Neuronal stem cell (in vitro differentiated cells): Measurements from ENCODE around the gene RARG.

Experiments used
- DNase-seq: peaks from one replicate; pipeline ENCODE4 v3.0.0-alpha.2; 2013; ENCODE audit warnings: low spot score
- H2AFZ ChIP-seq: one replicate; pipeline ENCODE4 v1.6.1; 2013; ENCODE audit warnings: mild to moderate bottlenecking, low read length, inconsistent platforms
- H2AK5ac ChIP-seq: 2 replicates; pipeline ENCODE4 v1.6.1; 2013; ENCODE audit warnings: low read depth, mild to moderate bottlenecking, inconsistent platforms, low read length, moderate library complexity, mixed read lengths
- H2BK120ac ChIP-seq: 2 replicates; pipeline ENCODE4 v1.6.1; 2013; ENCODE audit warnings: low read depth, mild to moderate bottlenecking, inconsistent platforms, low read length, moderate library complexity, mixed read lengths
- H2BK12ac ChIP-seq: one replicate; pipeline ENCODE4 v1.6.1; 2013; ENCODE audit warnings: low read length, inconsistent platforms
- H2BK15ac ChIP-seq: 2 replicates; pipeline ENCODE4 v1.6.1; 2013; ENCODE audit warnings: mild to moderate bottlenecking, low read length, inconsistent platforms, mixed read lengths
- H2BK5ac ChIP-seq: one replicate; pipeline ENCODE4 v1.6.1; 2013; ENCODE audit warnings: inconsistent platforms, mild to moderate bottlenecking, low read length, moderate library complexity
- H3K14ac ChIP-seq: one replicate; pipeline ENCODE4 v1.6.1; 2013; ENCODE audit warnings: low read length, inconsistent platforms
- H3K18ac ChIP-seq: 2 replicates; pipeline ENCODE4 v1.6.1; 2013; ENCODE audit warnings: low read length, inconsistent platforms
- H3K23ac ChIP-seq: 2 replicates; pipeline ENCODE4 v1.6.1; 2013; ENCODE audit warnings: low read depth, mild to moderate bottlenecking, mixed read lengths, low read length, inconsistent platforms; ENCODE audit not compliant: poor library complexity
- H3K27ac ChIP-seq: replicated peaks from 3 replicates; pipeline ENCODE4 v1.5.1; 2013; ENCODE audit warnings: low read length, inconsistent platforms
- H3K27me3 ChIP-seq, 3 experiments: 2 replicates each; pipeline ENCODE4 v1.6.1; 2013; ENCODE audit warnings: low read length in 3 of 3, mild to moderate bottlenecking in 2 of 3, inconsistent platforms in 1 of 3, low read depth in 1 of 3, mixed read lengths in 1 of 3, moderate library complexity in 1 of 3; ENCODE audit not compliant: control insufficient read depth in 3 of 3, insufficient read depth in 3 of 3
- H3K36me3 ChIP-seq, 2 donors: replicated peaks in 1 of 2; 2 replicates each; pipeline ENCODE4 v1.6.1; 2013; ENCODE audit warnings: low read length in 2 of 2; ENCODE audit not compliant: control insufficient read depth in 2 of 2, insufficient read depth in 2 of 2
- H3K4ac ChIP-seq: 2 replicates; pipeline ENCODE4 v1.6.1; 2013; ENCODE audit warnings: inconsistent platforms, mild to moderate bottlenecking, low read length, moderate library complexity
- H3K4me1 ChIP-seq, 2 donors: 1 replicate in 1 of 2; 2 replicates in 1 of 2; pipeline ENCODE4 v1.6.1; 2013; ENCODE audit warnings: low read length in 2 of 2, low read depth in 1 of 2; ENCODE audit not compliant: control insufficient read depth in 2 of 2, insufficient read depth in 1 of 2
- H3K4me2 ChIP-seq: one replicate; pipeline ENCODE4 v1.6.1; 2013; ENCODE audit warnings: mild to moderate bottlenecking, low read length, inconsistent platforms; ENCODE audit not compliant: insufficient read depth, poor library complexity, severe bottlenecking
- H3K4me3 ChIP-seq, 2 donors: 2 replicates each; pipeline ENCODE4 v1.5.1; 2013; ENCODE audit warnings: low read length in 2 of 2, mild to moderate bottlenecking in 2 of 2, inconsistent platforms in 1 of 2, moderate library complexity in 1 of 2
- H3K79me1 ChIP-seq: one replicate; pipeline ENCODE4 v1.6.1; 2013; ENCODE audit warnings: low read depth, mild to moderate bottlenecking, inconsistent platforms, low read length, moderate library complexity
- H3K9ac ChIP-seq: one replicate; pipeline ENCODE4 v1.6.1; 2013; ENCODE audit warnings: mild to moderate bottlenecking, low read depth, low read length, inconsistent platforms; ENCODE audit not compliant: poor library complexity
- H3K9me3 ChIP-seq, 2 donors: replicated peaks in 1 of 2; 2 replicates each; pipeline versions ENCODE3 to v1.6.1; 2013; ENCODE audit warnings: low read length in 2 of 2, mild to moderate bottlenecking in 2 of 2, inconsistent platforms in 1 of 2, low read depth in 1 of 2, mixed read lengths in 1 of 2, moderate library complexity in 1 of 2; ENCODE audit not compliant: control insufficient read depth in 2 of 2, insufficient read depth in 1 of 2
- H4K8ac ChIP-seq: one replicate; pipeline ENCODE4 v1.6.1; 2013; ENCODE audit warnings: low read depth, mild to moderate bottlenecking, inconsistent platforms, low read length, moderate library complexity
- H4K91ac ChIP-seq: one replicate; pipeline ENCODE4 v1.6.1; 2013; ENCODE audit warnings: low read length, low read depth, mild to moderate bottlenecking, inconsistent platforms; ENCODE audit not compliant: poor library complexity
- WGBS, 2 donors: extraction: QIAGEN DNeasy Blood & Tissue Kit; methylation state at CpG; one replicate each; pipeline ENCODE4 v1.1.7; 2013; ENCODE audit warnings: missing lambda C conversion rate in 2 of 2, mixed read lengths in 1 of 2; ENCODE audit not compliant: insufficient read length in 2 of 2, insufficient replicate concordance in 1 of 2; ENCODE audit errors: extremely low coverage in 2 of 2; 5-methylcytosine and 5-hydroxymethylcytosine counted together

Gene RARG

DNA sequence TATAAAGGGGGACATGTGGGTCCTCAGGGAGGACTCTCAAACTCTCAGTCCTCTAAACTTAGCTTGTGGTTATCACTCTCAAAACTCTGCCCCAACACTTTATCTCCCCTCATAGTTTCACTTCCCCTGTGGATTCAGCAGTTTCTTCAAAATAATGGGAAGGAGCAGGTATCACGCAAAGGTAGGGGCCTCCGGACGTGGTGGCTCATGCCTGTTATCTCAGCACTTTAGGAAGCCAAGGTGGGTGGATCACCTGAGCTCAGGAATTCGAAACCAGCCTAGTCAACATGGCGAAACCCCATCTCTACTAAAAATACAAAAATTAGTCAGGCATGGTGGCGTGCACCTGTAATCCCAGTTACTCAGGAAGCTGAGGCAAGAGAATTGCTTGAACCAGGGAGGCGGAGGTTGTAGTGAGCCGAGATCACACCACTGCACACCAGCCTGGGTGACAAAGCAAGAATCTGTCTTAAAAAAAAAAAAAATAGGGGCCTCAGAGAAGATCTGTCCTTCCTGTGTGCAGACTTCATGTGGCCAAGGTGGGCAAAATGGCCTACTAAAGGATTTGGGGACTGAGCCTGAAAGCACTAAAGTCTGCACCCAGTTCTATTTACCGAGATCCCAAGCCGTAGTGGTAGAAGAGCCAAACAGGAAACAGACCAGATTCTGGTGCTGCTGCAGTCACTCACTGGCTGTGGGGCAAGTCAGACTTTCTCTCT is 31.4 kb downstream of the RARG start:
- Histone ChIP-seq H3K4me1 (peaks cover 2 to 10% of the 10 kb centered on the region in 2 donors), H3K27me3 (peaks cover 0 to 33% (median 28%) of the 10 kb centered on the region in 3 experiments), H2BK15ac (no peak overlapping the region), H4K8ac (no peak overlapping the region), H3K14ac (no peak overlapping the region), H3K36me3 (no peaks in the 10 kb centered on the region), H2BK5ac (no peak overlapping the region), H3K9ac (no peak overlapping the region), H3K27ac (no peak overlapping the region), H3K79me1 (no peaks in the 10 kb centered on the region), H2BK120ac (no peak overlapping the region), H2AFZ (peak overlapping the region; percentile 68), H3K4ac (no peak overlapping the region), H2AK5ac (no peak overlapping the region), H3K4me3 (no peak overlapping the region), H2BK12ac (no peak overlapping the region), H4K91ac (no peak overlapping the region), H3K23ac (no peak overlapping the region), H3K9me3 (no peaks in the 10 kb centered on the region), H3K18ac (no peak overlapping the region), H3K4me2 (no peak overlapping the region)
- DNase-seq, result no peak
- no CpG with 5 or more reads among the region's 10 CpGs for WGBS, 2 donors

DNA sequence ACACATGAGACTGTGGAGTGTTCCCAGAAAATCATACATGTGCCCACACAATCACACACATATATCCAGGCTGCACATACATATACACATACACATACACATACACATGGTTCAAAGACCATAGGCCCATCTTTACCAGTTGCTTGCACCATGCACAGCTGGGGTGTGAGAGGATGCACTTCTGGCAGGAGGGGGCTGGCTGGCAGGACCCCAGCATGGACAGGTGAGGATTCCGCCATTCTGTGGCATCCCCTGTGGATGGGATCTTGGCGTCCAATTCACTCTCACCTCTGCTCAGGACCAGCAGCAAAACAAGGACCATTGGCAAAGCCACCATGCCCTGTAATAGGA is 31.9 kb downstream of the RARG start:
- no CpG with 5 or more reads among the region's 2 CpGs for WGBS, 2 donors
- no peaks in the 10 kb centered on the region for H3K9me3 ChIP-seq

DNA sequence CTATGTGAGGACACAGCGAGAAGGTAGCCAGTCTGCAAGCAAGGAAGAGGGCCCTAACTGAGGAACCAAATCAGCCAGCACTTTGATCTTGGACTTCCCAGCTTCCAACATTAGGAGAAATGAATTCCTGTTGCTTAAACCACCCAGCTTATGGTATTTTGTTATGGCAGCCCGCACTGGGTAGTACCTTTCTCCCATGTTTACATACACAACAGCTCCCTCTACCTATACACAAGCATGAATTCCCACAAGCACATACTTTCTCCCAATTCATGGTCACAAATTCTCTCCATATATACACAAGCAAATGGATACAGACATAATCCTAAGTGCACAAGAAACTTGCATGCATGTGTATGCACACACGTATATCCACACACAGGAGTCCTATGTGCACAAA is 32.3 kb downstream of the RARG start:
- H3K4ac ChIP-seq, result no peak overlapping the region
- no peak overlapping the region for H3K27ac ChIP-seq
- H3K14ac ChIP-seq, result no peak overlapping the region
- H3K27me3 ChIP-seq, result peaks cover 0 to 31% (median 31%) of the 10 kb centered on the region in 3 experiments
- WGBS, 2 donors, result no CpG with 5 or more reads among the region's 3 CpGs
- H3K4me3 ChIP-seq, result no peak overlapping the region
- H4K91ac ChIP-seq, result no peak overlapping the region
- no peaks in the 10 kb centered on the region for H3K79me1 ChIP-seq
- no peaks in the 10 kb centered on the region for H3K36me3 ChIP-seq
- H3K23ac ChIP-seq, result no peak overlapping the region
- H2BK5ac ChIP-seq, result no peak overlapping the region
- H2BK12ac ChIP-seq, result no peak overlapping the region
- no peak overlapping the region for H3K4me2 ChIP-seq
- H3K18ac ChIP-seq, result no peak overlapping the region
- no peak overlapping the region for H2AK5ac ChIP-seq
- H3K9me3 ChIP-seq, result no peaks in the 10 kb centered on the region
- H4K8ac ChIP-seq, result no peak overlapping the region
- no peak overlapping the region for H2BK15ac ChIP-seq
- DNase-seq, result no peak
- H2AFZ ChIP-seq, result no peak overlapping the region
- no peak overlapping the region for H3K9ac ChIP-seq
- H3K4me1 ChIP-seq, result peaks cover 2 to 10% of the 10 kb centered on the region in 2 donors
- no peak overlapping the region for H2BK120ac ChIP-seq

More for the DNA sequence above, 31.9 kb downstream of the RARG start:
- Histone ChIP-seq H3K27ac (no peak overlapping the region), H3K23ac (no peak overlapping the region), H3K18ac (no peak overlapping the region), H2AFZ (no peak overlapping the region), H3K9ac (no peak overlapping the region), H3K27me3 (peaks cover 0 to 31% (median 31%) of the 10 kb centered on the region in 3 experiments), H2BK5ac (no peak overlapping the region), H2BK120ac (no peak overlapping the region), H3K36me3 (no peaks in the 10 kb centered on the region), H3K4me1 (peaks cover 2 to 10% of the 10 kb centered on the region in 2 donors), H3K4me3 (no peak overlapping the region), H4K8ac (no peak overlapping the region), H2AK5ac (no peak overlapping the region), H2BK15ac (no peak overlapping the region), H4K91ac (no peak overlapping the region), H3K79me1 (no peaks in the 10 kb centered on the region), H3K4me2 (no peak overlapping the region), H2BK12ac (no peak overlapping the region), H3K14ac (no peak overlapping the region), H3K4ac (no peak overlapping the region)
- no peak for DNase-seq

DNA sequence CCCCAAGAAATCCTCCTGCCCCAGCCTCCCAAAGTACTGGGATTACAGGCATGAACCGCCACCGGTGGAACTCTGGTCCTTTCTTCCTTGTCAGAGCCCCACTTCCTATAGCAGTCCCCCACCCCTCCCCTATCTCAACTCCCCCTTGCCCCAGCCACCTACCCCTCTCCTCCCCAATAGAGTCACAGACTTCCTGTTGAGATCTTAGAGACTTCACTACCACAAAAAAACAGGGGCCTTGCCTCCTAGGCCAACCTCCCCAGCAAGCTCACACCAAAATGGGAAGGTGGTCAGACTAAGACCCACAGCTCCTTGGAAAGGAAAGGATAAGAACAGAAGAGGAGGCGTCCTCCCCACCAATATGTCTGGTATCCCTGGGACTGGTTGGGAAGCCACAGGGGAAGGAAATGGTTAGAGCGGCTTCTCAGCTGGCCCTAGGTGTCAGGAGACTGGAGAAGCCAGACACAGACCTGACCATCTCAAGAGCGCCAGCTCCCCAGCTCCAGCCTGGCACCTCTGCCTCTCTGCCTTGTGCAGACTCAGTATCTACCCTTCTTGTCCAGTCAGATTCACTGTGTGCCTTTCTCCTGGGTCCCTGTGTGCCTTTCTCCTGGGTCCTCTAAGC is 33.4 kb downstream of the RARG start:
- Histone ChIP-seq H2BK5ac (no peak overlapping the region), H3K18ac (no peak overlapping the region), H2BK12ac (no peak overlapping the region), H3K4me2 (no peak overlapping the region), H3K4me1 (peaks cover 2 to 10% of the 10 kb centered on the region in 2 donors), H2AK5ac (no peak overlapping the region), H3K27me3 (peaks cover 0 to 34% (median 31%) of the 10 kb centered on the region in 3 experiments), H3K4ac (no peak overlapping the region), H2AFZ (no peak overlapping the region), H4K8ac (no peak overlapping the region), H2BK15ac (no peak overlapping the region), H3K9ac (no peak overlapping the region), H3K23ac (no peak overlapping the region), H4K91ac (no peak overlapping the region), H2BK120ac (no peak overlapping the region), H3K9me3 (no peaks in the 10 kb centered on the region), H3K4me3 (peak overlapping the region in 1 of 2 donors; percentile 26), H3K79me1 (no peaks in the 10 kb centered on the region), H3K27ac (no peak overlapping the region), H3K36me3 (no peaks in the 10 kb centered on the region), H3K14ac (no peak overlapping the region)
- WGBS, 2 donors, result no CpG with 5 or more reads among the region's 5 CpGs
- no peak for DNase-seq
